ENCODE data around the gene PAGR1.
"Not testable (repeated sequence)": the region's sequence is repeated elsewhere in the genome, so short reads cannot be mapped to it uniquely, and the experiment has no call there.

The PAGR1 gene

DNA sequence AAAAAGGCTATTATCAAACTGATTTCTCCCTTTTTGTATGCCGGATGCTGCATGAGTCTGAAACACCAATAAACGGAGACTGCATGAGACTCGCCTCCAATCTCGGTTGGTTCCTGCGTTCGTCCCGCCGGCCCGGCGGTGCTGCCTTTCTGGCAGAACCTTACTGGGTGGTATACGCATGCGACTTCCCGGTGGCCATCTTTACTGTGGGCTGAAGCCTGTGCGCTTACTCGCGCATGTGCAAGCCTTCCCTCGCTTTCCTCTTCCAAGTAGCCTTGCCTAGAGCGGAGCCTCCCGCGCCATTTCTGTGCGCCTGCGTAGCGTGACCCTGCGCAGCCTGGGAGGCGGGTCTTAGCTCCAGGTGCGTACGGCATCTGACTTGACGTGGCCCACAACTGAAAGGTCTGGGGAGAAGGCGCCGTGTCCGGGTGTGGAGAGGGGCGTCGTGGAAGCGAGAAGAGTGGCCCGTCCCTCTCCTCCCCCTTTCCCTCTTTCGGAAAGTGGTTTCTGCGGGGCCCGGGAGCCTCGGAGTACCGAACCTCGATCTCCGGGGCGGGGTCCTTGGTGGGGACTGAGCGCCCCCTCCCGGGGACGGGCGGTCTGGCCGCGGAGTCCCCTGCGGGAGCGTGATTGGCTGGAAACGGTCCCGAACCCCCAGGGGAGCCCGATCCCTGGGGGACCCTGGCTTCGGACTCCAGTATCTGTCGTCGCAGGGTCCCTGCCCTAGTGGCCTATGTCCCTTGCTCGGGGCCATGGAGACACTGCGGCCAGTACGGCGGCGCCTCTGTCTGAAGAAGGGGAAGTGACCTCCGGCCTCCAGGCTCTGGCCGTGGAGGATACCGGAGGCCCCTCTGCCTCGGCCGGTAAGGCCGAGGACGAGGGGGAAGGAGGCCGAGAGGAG is at the start of gene PAGR1:
PAGR1 (plus strand) TSS at position 360 of the 901 bp plus-strand sequence; CDS start at position 734, 374 bp downstream.
- peak; percentile 97 for DNase-seq (ENCODE audit: low spot score)

GRCh38 chr16:29766571-29766970 is 49.4 kb upstream of the PAGR1 start:
- DNase-seq (ENCODE audit: low spot score) = no peak

- DNase-seq (ENCODE audit: low spot score) = no peak
Observed at GRCh38 chr16:29767062-29767461, 48.9 kb upstream of the PAGR1 start.

DNA sequence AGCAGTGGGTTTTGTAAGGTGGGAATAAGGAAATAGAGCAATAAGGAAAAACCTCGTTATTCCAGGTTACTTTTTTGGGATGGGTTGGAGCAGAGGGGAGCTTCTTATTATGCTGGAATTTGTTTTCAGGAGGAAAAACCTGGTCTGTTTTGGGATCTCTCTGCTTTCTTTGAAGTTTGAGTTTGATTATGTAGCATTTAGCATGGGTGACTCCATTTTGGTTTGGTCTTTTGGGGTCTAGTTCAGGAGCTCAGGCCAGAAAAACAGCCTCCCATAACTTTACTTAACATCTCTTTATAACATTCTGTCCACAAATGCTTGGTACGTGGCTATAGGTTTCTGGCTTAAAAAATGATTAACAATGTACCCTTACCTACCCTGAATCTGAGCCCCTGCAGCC is 46.4 kb upstream of the PAGR1 start:
- no peak for DNase-seq (ENCODE audit: low spot score)

GRCh38 chr16:29770250-29770929 is 45.6 kb upstream of the PAGR1 start:
- DNase-seq (ENCODE audit: low spot score) = no peak

GRCh38 chr16:29772330-29772729 is 43.6 kb upstream of the PAGR1 start:
- DNase-seq (ENCODE audit: low spot score) = not testable (repeated sequence)

DNA sequence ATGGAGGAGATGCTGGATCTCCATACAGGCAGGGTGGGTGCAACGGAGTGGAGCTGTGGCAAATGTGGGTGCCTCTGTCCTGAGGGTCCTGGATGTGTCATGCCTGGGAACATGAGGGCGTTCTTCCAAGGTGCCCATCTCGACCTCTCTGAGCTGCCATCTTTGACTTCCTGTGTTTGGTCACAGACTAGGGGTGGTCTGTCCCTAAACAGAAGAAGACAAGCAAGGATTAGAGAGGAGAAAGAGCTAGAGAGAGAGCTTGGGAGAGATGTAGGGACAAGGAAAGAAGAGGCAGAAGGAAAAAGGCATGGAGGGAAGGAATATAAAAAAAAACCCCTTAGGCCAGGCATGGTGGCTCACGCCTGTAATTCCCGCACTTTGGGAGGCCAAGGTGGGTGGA is 41.2 kb upstream of the PAGR1 start:
- DNase-seq (ENCODE audit: low spot score) = no peak

DNA sequence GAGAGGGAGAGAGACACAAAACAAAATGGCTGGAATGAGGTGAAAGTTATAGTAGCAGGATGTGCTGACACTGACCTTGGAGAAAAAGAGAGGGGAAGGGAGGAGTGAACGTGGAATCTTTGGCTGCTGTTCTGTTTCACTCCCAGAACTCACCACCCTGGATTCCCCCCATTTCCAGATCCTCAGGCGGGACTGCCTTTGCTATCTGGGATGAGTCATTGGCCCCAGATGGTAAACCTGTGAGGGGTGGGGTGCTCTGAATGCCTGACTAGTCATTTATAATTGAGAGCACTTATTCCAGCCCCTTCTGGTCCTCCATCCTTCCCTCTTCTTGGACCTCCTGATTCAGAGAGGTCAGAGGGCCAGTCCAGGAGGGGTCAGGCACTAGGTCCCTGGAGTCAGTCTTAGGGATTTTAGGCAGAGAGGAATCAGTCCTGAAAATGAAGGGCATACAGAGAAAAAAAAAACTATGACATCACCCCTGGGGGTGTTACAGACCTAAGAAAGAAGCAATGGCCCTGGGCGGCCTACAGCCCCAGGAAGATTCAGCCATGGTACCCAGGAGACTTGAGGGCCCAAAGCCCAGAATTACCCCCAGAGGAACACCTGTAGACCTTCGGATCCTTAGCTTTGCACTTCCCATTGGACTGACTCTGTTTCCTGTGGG is 40.1 kb upstream of the PAGR1 start:
- peak; percentile 23 for DNase-seq (ENCODE audit: low spot score)

DNA sequence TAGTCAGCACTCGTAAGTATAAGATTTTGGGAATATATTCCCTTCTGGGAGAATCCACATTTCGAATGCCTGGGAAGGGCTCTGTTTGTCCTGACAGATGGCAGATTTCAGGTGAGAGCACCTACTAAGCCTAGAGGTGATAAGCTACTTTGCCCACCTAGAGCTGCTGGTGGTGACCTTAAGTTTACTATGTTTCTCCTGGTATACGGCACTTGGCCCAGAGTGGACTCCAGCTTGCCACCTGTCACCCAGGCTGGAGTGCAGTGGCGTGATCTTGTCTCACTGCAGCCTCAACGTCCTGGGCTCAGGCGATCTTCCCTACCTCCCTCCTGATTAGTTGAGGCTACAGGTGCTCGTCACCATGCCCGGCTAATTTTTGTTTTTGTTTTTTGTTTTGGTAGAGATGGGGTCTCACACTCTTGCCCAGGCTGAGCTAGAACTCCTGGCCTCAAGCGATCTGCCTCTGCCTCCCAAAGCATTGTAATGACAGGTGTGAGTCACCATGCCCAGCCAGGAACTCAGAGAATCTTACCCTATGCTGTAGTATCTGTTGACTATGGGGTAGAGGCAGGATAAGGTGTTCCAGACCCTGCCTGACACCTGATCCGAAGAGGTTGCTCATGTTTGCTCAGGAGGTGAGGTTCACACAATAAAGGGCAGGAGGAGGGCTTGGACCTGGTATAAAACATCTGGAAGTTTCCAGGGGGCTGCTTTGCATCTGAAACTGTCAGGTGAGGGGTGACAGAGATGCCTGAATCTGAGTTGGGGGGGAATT is 38.2 kb upstream of the PAGR1 start, which contains the start of gene ZG16:
ZG16 (plus strand) TSS at position 681 of the 775 bp plus-strand sequence. CDS start 1,011 bp downstream, outside the sequence.
- DNase-seq (ENCODE audit: low spot score) = no peak

GRCh38 chr16:29779474-29779873 is 36.5 kb upstream of the PAGR1 start:
- no peak for DNase-seq (ENCODE audit: low spot score)

- not testable (repeated sequence) for DNase-seq (ENCODE audit: low spot score)
Observed at GRCh38 chr16:29783094-29783953, 32.6 kb upstream of the PAGR1 start.

DNA sequence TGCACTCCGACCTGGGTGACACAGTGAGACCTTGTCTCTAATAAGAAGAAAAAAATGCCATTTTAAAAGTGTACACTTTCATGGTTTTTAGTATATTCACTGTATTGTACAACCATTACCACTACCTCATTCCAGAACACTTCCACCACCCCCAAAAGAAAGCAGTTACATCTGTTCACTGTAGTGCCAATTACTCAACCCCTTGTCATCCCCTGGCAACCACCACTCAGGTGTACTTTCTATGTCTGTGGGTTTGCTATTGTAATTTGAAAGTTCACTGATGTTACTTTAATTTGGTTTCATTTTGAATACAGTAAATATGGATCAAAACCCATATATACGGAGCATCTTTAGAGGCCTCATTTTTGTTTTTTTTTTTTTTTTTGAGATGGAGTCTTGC is 31.8 kb upstream of the PAGR1 start:
- DNase-seq (ENCODE audit: low spot score) = no peak

GRCh38 chr16:29784901-29785500 is 31.0 kb upstream of the PAGR1 start:
- peak; percentile 82 for DNase-seq (ENCODE audit: low spot score)

DNA sequence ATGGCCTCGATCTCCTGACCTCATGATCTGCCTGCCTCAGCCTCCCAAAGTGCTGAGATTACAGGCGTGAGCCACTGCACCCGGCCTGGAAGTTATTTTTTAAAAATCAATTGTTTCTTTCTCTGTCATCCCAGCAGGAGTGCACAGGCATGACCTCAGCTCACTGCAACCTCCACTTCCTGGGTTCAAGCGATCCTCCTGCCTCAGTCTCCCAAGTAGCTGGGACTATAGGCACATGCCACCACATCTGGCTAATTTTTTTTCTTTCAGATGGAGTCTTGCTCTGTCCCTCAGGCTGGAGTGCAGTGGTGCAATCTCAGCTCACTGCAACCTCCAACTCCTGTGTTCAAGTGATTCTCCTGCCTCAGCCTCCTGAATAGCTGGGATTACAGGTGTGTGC is 28.8 kb upstream of the PAGR1 start:
- DNase-seq (ENCODE audit: low spot score) = not testable (repeated sequence)

- DNase-seq (ENCODE audit: low spot score) = no peak
Observed at GRCh38 chr16:29789775-29790182, 26.2 kb upstream of the PAGR1 start.

DNA sequence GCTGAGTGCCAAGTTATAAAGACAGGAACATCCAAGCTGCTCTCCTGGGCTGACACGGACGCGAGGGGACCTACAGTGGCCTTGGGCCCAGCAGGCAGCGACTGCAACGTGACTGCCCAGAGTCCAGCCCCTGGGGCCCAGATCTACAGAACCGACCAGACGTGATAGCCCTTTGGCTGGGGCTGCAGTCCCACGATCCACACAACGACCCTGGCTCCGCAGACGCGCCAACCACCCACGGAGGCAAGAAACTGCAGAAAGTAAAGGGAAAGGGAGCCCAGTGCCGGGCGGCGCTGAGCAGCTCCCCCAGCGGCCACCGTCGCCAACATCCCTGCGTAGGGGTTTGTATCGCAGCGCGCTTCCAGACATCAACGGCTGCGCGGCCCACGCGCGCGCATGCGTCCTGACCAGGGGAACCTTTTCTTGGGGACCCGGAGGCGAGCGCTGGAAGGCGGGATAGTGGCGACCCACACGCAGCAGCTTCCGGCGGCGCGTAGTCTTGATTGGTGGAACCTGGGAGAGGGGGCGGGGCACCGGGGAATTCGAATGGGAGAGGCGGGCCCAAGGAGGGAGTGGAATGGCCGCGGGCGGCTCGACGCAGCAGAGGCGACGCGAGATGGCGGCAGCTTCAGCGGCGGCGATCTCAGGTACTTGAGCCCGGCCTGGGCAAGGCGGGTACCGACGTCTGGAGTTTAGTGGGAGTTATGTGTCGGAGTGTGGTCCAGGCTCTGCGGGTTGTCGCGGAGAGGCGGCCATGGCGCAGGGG is 25.6 kb upstream of the PAGR1 start, which contains the start of gene KIF22:
KIF22 (plus strand) TSS at position 569 of the 766 bp plus-strand sequence; CDS start at position 578, 9 bp downstream.
- DNase-seq (ENCODE audit: low spot score) = peak; percentile 99

GRCh38 chr16:29790949-29791844 is 24.8 kb upstream of the PAGR1 start:
- no peak for DNase-seq (ENCODE audit: low spot score)
